H1 (cell line): ENCODE measurements around the gene MIF4GD. TPM values are rescaled to one million over a fixed set of nuclear protein-coding genes. Genes with fewer than 3 reads are reported as not detected.

ENCODE experiments used
- CTCF ChIA-PET: fragments of 300-600 bp; sonication (Branson Sonifier 250); formaldehyde crosslinking; loops from one replicate; lab custom pipeline; 2021; ENCODE audit not compliant: partially characterized antibody; lab: Charles Lee
- POLR2A ChIA-PET: fragments of 300-600 bp; sonication (Branson Sonifier 250); formaldehyde crosslinking; loops from one replicate; lab custom pipeline; 2021; ENCODE audit warnings: inconsistent platforms; ENCODE audit not compliant: partially characterized antibody; lab: Charles Lee
- DNase-seq, 2 experiments: peaks; one replicate each; pipeline versions ENCODE4 v3.0.0 to v3.0.0-alpha.2; 2010 to 2022; ENCODE audit warnings: low spot score in 2 of 2, low read depth in 1 of 2, mixed read lengths in 1 of 2
- FAIRE-seq: peaks from 2 replicates; lab custom pipeline; 2011; peaks lifted over from hg19 to GRCh38; lab: Jason Lieb, UNC
- H2AFZ ChIP-seq: 2 replicates; pipeline ENCODE4 v1.8.1; 2012; ENCODE audit warnings: low read length, inconsistent platforms
- H2AK5ac ChIP-seq: 2 replicates; pipeline ENCODE4 v1.6.1; 2013; ENCODE audit warnings: low read depth, low read length
- H2BK120ac ChIP-seq: replicated peaks from 2 replicates; pipeline ENCODE3; 2013; ENCODE audit warnings: low read depth, low read length, inconsistent platforms
- H2BK12ac ChIP-seq: 2 replicates; pipeline ENCODE4 v1.6.1; 2013; ENCODE audit warnings: low read depth, low read length
- H2BK15ac ChIP-seq: 2 replicates; pipeline ENCODE4 v1.6.1; 2013; ENCODE audit warnings: low read length
- H2BK20ac ChIP-seq: 2 replicates; pipeline ENCODE4 v1.6.1; 2013; ENCODE audit warnings: low read length
- H2BK5ac ChIP-seq: 2 replicates; pipeline ENCODE4 v1.6.1; 2013; ENCODE audit warnings: low read depth, low read length
- H3K14ac ChIP-seq: 2 replicates; pipeline ENCODE4 v1.6.1; 2013; ENCODE audit warnings: inconsistent platforms; ENCODE audit not compliant: insufficient read length
- H3K18ac ChIP-seq: 2 replicates; pipeline ENCODE4 v1.6.1; 2013; ENCODE audit warnings: low read length; ENCODE audit errors: extremely low read depth
- H3K23ac ChIP-seq: 2 replicates; pipeline ENCODE4 v1.6.1; 2013; ENCODE audit warnings: inconsistent platforms; ENCODE audit not compliant: insufficient read length
- H3K23me2 ChIP-seq: 2 replicates; pipeline ENCODE4 v1.6.1; 2013; ENCODE audit warnings: low read depth, low read length
- H3K27ac ChIP-seq: 2 replicates; pipeline ENCODE4 v1.6.1; 2011; ENCODE audit warnings: low read depth, low read length, inconsistent platforms
- H3K27me3 ChIP-seq, 4 experiments: replicated peaks in 1 of 4; 1 replicate in 1 of 4; 2 replicates in 3 of 4; pipeline versions ENCODE4 v1.6.1 to v1.8.1; 2011 to 2013; ENCODE audit warnings: low read length in 3 of 4, mild to moderate bottlenecking in 3 of 4, inconsistent platforms in 2 of 4, mixed read lengths in 2 of 4, moderate library complexity in 1 of 4; ENCODE audit not compliant: control insufficient read depth in 3 of 4, insufficient read depth in 3 of 4; ENCODE audit errors: extremely low read depth in 1 of 4
- H3K36me3 ChIP-seq, 4 experiments: 2 replicates each; pipeline versions ENCODE4 v1.6.1 to v1.8.1; 2011 to 2013; ENCODE audit warnings: mild to moderate bottlenecking in 4 of 4, low read length in 3 of 4, moderate library complexity in 2 of 4, control low read depth in 1 of 4, inconsistent platforms in 1 of 4; ENCODE audit not compliant: insufficient read depth in 4 of 4, control insufficient read depth in 2 of 4
- H3K4ac ChIP-seq: replicated peaks from 2 replicates; pipeline ENCODE3; 2013; ENCODE audit warnings: low read length, low read depth, mixed read lengths, inconsistent platforms; ENCODE audit not compliant: insufficient read length
- H3K4me1 ChIP-seq, 4 experiments: replicated peaks in 1 of 4; 1 replicate in 1 of 4; 2 replicates in 3 of 4; pipeline versions ENCODE4 v1.6.1 to v1.8.1; 2011 to 2013; ENCODE audit warnings: low read length in 3 of 4, inconsistent platforms in 2 of 4, mixed read lengths in 1 of 4; ENCODE audit not compliant: insufficient read depth in 4 of 4, control insufficient read depth in 3 of 4
- H3K4me2 ChIP-seq, 2 experiments: 2 replicates each; pipeline versions ENCODE4 v1.6.1 to v1.8.1; 2011 to 2013; ENCODE audit warnings: low read depth in 2 of 2, low read length in 2 of 2, control low read depth in 1 of 2, inconsistent platforms in 1 of 2, mild to moderate bottlenecking in 1 of 2; ENCODE audit not compliant: insufficient read depth in 1 of 2
- H3K4me3 ChIP-seq, 4 experiments: fragments of 200-600, 300-600 bp in 1 of 4; sonication (generic), shearing (Covaris generic), sonication (Bioruptor Twin) in 1 of 4; 2 replicates each; pipeline versions ENCODE4 v1.5.1 to v1.8.1; 2011 to 2016; ENCODE audit warnings: low read length in 4 of 4, low read depth in 3 of 4, control low read depth in 2 of 4, inconsistent platforms in 2 of 4, mild to moderate bottlenecking in 2 of 4, mixed read lengths in 1 of 4, moderate library complexity in 1 of 4; ENCODE audit not compliant: insufficient read depth in 2 of 4; ENCODE audit errors: extremely low read depth in 1 of 4
- H3K56ac ChIP-seq: replicated peaks from 2 replicates; pipeline ENCODE3; 2013; ENCODE audit warnings: low read depth, mild to moderate bottlenecking, mixed read lengths, low read length, inconsistent platforms; ENCODE audit not compliant: insufficient read length
- H3K79me1 ChIP-seq: 2 replicates; pipeline ENCODE4 v1.6.1; 2013; ENCODE audit warnings: low read depth, low read length, control low read depth
- H3K79me2 ChIP-seq, 2 experiments: 2 replicates each; pipeline versions ENCODE4 v1.6.1 to v1.8.1; 2012 to 2013; ENCODE audit warnings: low read length in 2 of 2, mild to moderate bottlenecking in 2 of 2, inconsistent platforms in 1 of 2; ENCODE audit not compliant: insufficient read depth in 2 of 2, control insufficient read depth in 1 of 2
- H3K9ac ChIP-seq, 4 experiments: replicated peaks in 1 of 4; 1 replicate in 1 of 4; 2 replicates in 3 of 4; pipeline versions ENCODE4 v1.6.1 to v1.8.1; 2011 to 2013; ENCODE audit warnings: low read depth in 3 of 4, low read length in 3 of 4, control low read depth in 2 of 4, mild to moderate bottlenecking in 2 of 4, moderate library complexity in 2 of 4, inconsistent platforms in 1 of 4; ENCODE audit errors: extremely low read depth in 1 of 4
- H3K9me3 ChIP-seq, 2 experiments: 2 replicates each; pipeline versions ENCODE4 v1.6.1 to v1.8.1; 2012 to 2013; ENCODE audit warnings: mild to moderate bottlenecking in 2 of 2, moderate library complexity in 2 of 2, control low read depth in 1 of 2, inconsistent platforms in 1 of 2, low read depth in 1 of 2, low read length in 1 of 2, mixed read lengths in 1 of 2; ENCODE audit not compliant: insufficient read depth in 2 of 2
- H4K20me1 ChIP-seq, 2 experiments: replicated peaks in 1 of 2; 2 replicates each; pipeline versions ENCODE3 to v1.8.1; 2011 to 2013; ENCODE audit warnings: inconsistent platforms in 2 of 2, low read length in 2 of 2, mild to moderate bottlenecking in 1 of 2; ENCODE audit not compliant: insufficient read depth in 2 of 2, control insufficient read depth in 1 of 2
- H4K5ac ChIP-seq: 2 replicates; pipeline ENCODE4 v1.6.1; 2013; ENCODE audit warnings: low read length, low read depth, mixed read lengths, inconsistent platforms; ENCODE audit not compliant: insufficient read length
- H4K8ac ChIP-seq: 2 replicates; pipeline ENCODE4 v1.8.0; 2013; ENCODE audit warnings: mild to moderate bottlenecking, moderate library complexity, low read length, inconsistent platforms; ENCODE audit not compliant: insufficient read depth; ENCODE audit errors: extremely low read depth
- H4K91ac ChIP-seq: replicated peaks from 2 replicates; pipeline ENCODE3; 2013; ENCODE audit warnings: low read length, mixed read lengths, inconsistent platforms; ENCODE audit not compliant: insufficient read length
- ASH2L ChIP-seq: fragments of 200-600, 300-600 bp; sonication (generic); IDR thresholded peaks from one replicate; pipeline ENCODE4 v1.7.1; 2017; ENCODE audit warnings: low read length
- BCL11A ChIP-seq, 2 experiments: IDR thresholded peaks; one replicate each; pipeline ENCODE4 v1.6.1; 2011; ENCODE audit warnings: low read depth in 2 of 2, low read length in 2 of 2, mild to moderate bottlenecking in 2 of 2
- CEBPB ChIP-seq: IDR thresholded peaks from 2 replicates; pipeline ENCODE4 v1.6.1; 2012; ENCODE audit warnings: low read depth, low read length
- CREB1 ChIP-seq: IDR thresholded peaks from 2 replicates; pipeline ENCODE4 v1.6.1; 2012; ENCODE audit warnings: inconsistent platforms
- EGR1 ChIP-seq: IDR thresholded peaks from 2 replicates; pipeline ENCODE4 v1.6.1; 2011; ENCODE audit warnings: low read depth, low read length, borderline replicate concordance
- EP300 ChIP-seq, 2 experiments: IDR thresholded peaks; 1 replicate in 1 of 2; 2 replicates in 1 of 2; pipeline ENCODE4 v1.6.1; 2011 to 2012; ENCODE audit warnings: low read depth in 2 of 2, low read length in 2 of 2, mild to moderate bottlenecking in 2 of 2, borderline replicate concordance in 1 of 2, inconsistent platforms in 1 of 2, moderate library complexity in 1 of 2
- JUND ChIP-seq: IDR thresholded peaks from 2 replicates; pipeline ENCODE4 v1.6.1; 2011; ENCODE audit warnings: mild to moderate bottlenecking, improper control_type of control experiment, low read length
- RBBP5 ChIP-seq: IDR thresholded peaks from 2 replicates; pipeline ENCODE4 v1.7.1; 2012; ENCODE audit warnings: low read depth, mild to moderate bottlenecking, inconsistent platforms, low read length, moderate library complexity, borderline replicate concordance
- WGBS, 2 experiments: shearing (Covaris generic) in 1 of 2; methylation state at CpG; one replicate each; pipeline versions ENCODE4 v1.1.6 to v1.1.7; 2013 to 2015; ENCODE audit warnings: low lambda C conversion rate in 2 of 2, mixed read lengths in 2 of 2, inconsistent platforms in 1 of 2, low coverage in 1 of 2, missing lambda C conversion rate in 1 of 2; ENCODE audit not compliant: insufficient replicate concordance in 2 of 2, insufficient coverage in 1 of 2, insufficient read length in 1 of 2; ENCODE audit errors: extremely low coverage in 1 of 2, missing lambda C conversion rate in 1 of 2; 5-methylcytosine and 5-hydroxymethylcytosine counted together
- polyA plus RNA-seq, 7 experiments: library from polyadenylated mRNA; depleted of rRNA in 3 of 7; stranded (reverse) in 5 of 7; unstranded in 2 of 7; fragments of >200 nt in 5 of 7; fragments of 200-250 nt in 2 of 7; gene quantifications; 1 replicate in 5 of 7; 2 replicates in 1 of 7; 4 replicates in 1 of 7; pipeline versions ENCODE4 v1.2.1 to v1.2.3, GENCODE V29; 2011 to 2013; ENCODE audit warnings: missing spikeins in 2 of 7, mixed read lengths in 2 of 7
- total RNA-seq: library from RNA; stranded (reverse); fragmentation: NEBNext Ultra II Directional; extraction: Animal tissue kit (Norgen Biotek cat#: 25700); gene quantifications from 2 replicates; pipeline ENCODE4 v1.2.1, GENCODE V29; 2021
- TF ChIP-seq, protein P1 (sequence below): IDR thresholded peaks from 2 replicates; pipeline ENCODE4 v1.6.1; 2012; ENCODE audit warnings: inconsistent platforms
- TF ChIP-seq, protein P2 (sequence below): IDR thresholded peaks from 2 replicates; pipeline ENCODE4 v1.6.1; 2012; ENCODE audit warnings: inconsistent platforms

The MIF4GD gene
- total and polyA plus RNA-seq, 2 of the 8 experiments (the other 6 are each of a cell fraction or from before 2014, with no cell fraction given) = 16.1 to 51.1 TPM

DNA sequence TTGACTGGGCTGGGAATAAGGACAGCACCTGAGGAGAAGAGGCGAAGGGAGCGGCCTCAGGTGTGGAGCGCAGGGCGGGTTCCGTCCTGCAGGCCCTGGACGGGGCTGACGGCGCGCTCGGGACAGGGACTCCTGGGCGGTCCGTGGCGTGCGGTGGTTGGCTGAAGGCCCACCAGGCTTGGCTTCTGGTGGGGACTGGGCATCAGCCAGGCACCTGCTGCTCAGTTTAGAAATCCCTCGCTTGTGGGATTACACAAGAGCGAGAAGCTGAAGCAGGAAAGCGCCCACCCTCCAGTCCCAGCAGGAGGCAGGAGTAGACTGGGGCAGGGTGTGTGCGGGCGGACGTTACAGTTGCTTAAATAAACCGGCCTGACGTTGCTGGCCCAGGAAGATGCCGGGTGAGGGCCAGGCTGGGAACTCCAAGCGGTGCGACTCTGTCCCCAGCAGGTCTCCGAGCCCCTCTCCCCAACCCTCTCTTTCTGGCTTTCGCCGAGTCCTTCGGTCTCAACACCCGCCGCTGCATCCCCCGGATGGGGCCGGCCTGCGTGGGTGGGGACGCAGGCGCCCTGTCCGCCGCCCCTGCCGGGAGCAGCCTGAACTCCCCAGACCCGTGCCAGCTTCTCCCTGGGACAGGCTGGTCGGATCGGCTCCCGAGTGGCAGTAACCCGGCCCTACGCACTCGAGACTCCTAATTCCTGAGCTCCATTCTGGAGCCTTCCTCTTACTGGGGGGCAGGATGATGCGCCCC, 639 bp downstream of the MIF4GD start:
- Histone ChIP-seq H2BK15ac (no peak overlapping the region), H4K5ac (no peak overlapping the region), H4K91ac (no peak overlapping the region), H3K14ac (no peak overlapping the region), H3K4me1 (peaks cover 0 to 9% (median 7%) of the 10 kb centered on the region in 4 experiments; a peak in 4 of 7 replicates), H2BK12ac (no peak overlapping the region), H3K79me2 (no peaks in the 10 kb centered on the region), H4K20me1 (peaks cover 4 to 7% of the 10 kb centered on the region in 2 experiments), H3K23ac (no peak overlapping the region), H3K79me1 (no peaks in the 10 kb centered on the region), H3K4ac (no peak overlapping the region), H3K27me3 (no peaks in the 10 kb centered on the region), H3K9me3 (no peaks in the 10 kb centered on the region), H4K8ac (peak overlapping the region; percentile 88), H3K36me3 (peaks cover 10 to 22% (median 14%) of the 10 kb centered on the region in 4 experiments), H3K18ac (peak overlapping the region; percentile 81), H3K23me2 (peaks cover 15% of the 10 kb centered on the region), H3K4me2 (peak overlapping the region; percentile 70 to 94), H2AK5ac (no peak overlapping the region), H3K4me3 (peak overlapping the region; percentile 84 to 91 (median 87)), H3K27ac (peak overlapping the region; percentile 21; the same call in 1 of the 2 replicates), H2BK20ac (no peak overlapping the region), H2BK5ac (peak overlapping the region; percentile 63; the same call in 1 of the 2 replicates), H2AFZ (peak overlapping the region; percentile 8; the same call in 1 of the 2 replicates), H2BK120ac (no peak overlapping the region), H3K9ac (peak overlapping the region; percentile 22 to 71 (median 44); a peak in 6 of 7 replicates), H3K56ac (peak overlapping the region; percentile 42)
- ChIA-PET CTCF (interaction anchor here (0.6 to 21.2 kb wide), 47 partner anchors 9 to 636 kb away, joined by 3 to 369 read pairs (median 4); partner anchors contain the start of genes GGA3, GRB2, MRPS7 and NT5C), POLR2A (interaction anchor here (0.6 to 6.7 kb wide), 23 partner anchors 9 to 1066 kb away, joined by 3 to 62 read pairs (median 4); partner anchors contain the start of genes GGA3, GRB2, MRPS7 and SLC25A19)
- WGBS, 2 experiments = 4% methylated on average over 47 of the region's 47 CpGs; no CpG with 5 or more reads in 1 of the 2 experiments
- DNase-seq = peak in 1 of 2 experiments; percentile 81
- no peak for FAIRE-seq
- TF ChIP-seq CEBPB (peak; percentile 45; the same call in 1 of the 2 replicates), EGR1 (peak; percentile 82), RBBP5 (0 out of 2 replicates have a peak, but pooled peaks have one; percentile 54), ASH2L (peak; percentile 71), CREB1 (0 out of 2 replicates have a peak, but pooled peaks have one; percentile 6), EP300 (IDR thresholded peaks at IDR 0.05; ENCODE audit: borderline replicate concordance in 1 of 2, low read depth in 2 of 2, low read length in 2 of 2) (no peak), BCL11A (IDR thresholded peaks at IDR 0.05; ENCODE audit: low read depth in 2 of 2, low read length in 2 of 2) (no peak), JUND (no peak)
- TF ChIP-seq, protein P1, sequence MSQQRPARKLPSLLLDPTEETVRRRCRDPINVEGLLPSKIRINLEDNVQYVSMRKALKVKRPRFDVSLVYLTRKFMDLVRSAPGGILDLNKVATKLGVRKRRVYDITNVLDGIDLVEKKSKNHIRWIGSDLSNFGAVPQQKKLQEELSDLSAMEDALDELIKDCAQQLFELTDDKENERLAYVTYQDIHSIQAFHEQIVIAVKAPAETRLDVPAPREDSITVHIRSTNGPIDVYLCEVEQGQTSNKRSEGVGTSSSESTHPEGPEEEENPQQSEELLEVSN = 0 out of 2 replicates have a peak, but pooled peaks have one; percentile 17
- TF ChIP-seq, protein P2, sequence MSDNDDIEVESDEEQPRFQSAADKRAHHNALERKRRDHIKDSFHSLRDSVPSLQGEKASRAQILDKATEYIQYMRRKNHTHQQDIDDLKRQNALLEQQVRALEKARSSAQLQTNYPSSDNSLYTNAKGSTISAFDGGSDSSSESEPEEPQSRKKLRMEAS = 0 out of 2 replicates have a peak, but pooled peaks have one; percentile 4
